ENCODE data around the gene GGTA1.

GRCh38 chr9:121485623-121486022 lies 14.0 kb downstream of the GGTA1 start:
- TF ChIP-seq POLR2AphosphoS5 (IDR thresholded peaks at IDR 0.05; ENCODE audit: low read depth, low read length) (no peak), TAF1 (IDR thresholded peaks at IDR 0.05; ENCODE audit: borderline replicate concordance, low read depth, low read length) (no peak), POLR2A (IDR thresholded peaks at IDR 0.05; ENCODE audit: low read depth, low read length) (no peak)
